AG04449 (cell line): ENCODE results near the gene GXYLT1.

Experiments
- CTCF ChIA-PET: fragments of 350-600 bp; formaldehyde crosslinking; extraction: SDS; loops from one replicate; lab custom pipeline; 2021; ENCODE audit warnings: antibody characterized with exemption; lab: Yijun Ruan, JAX
- POLR2A ChIA-PET: fragments of 400-600, 350-600 bp; formaldehyde crosslinking; extraction: SDS; loops from one replicate; lab custom pipeline; 2020; ENCODE audit warnings: antibody characterized with exemption, inconsistent platforms; lab: Yijun Ruan, JAX
- DNase-seq: peaks from one replicate; pipeline ENCODE4 v3.0.0-alpha.2; 2010; ENCODE audit warnings: low read depth, low spot score
- H3K4me3 ChIP-seq: 2 replicates; pipeline ENCODE4 v1.5.1; 2011; ENCODE audit warnings: low read depth, mild to moderate bottlenecking, control low read depth, low read length
- CTCF ChIP-seq: IDR thresholded peaks from one replicate; pipeline ENCODE4 v1.5.1; 2011; ENCODE audit warnings: mild to moderate bottlenecking, moderate library complexity, low read length, control low read depth, inconsistent platforms; ENCODE audit not compliant: insufficient read depth; ENCODE audit errors: missing control alignments

Gene GXYLT1

GRCh38 chr12:42172441-42173210 is 28.0 kb upstream of the GXYLT1 start:
- CTCF ChIA-PET = no interaction called here
- POLR2A ChIA-PET = no interaction called here

GRCh38 chr12:42167711-42168110 is 23.0 kb upstream of the GXYLT1 start:
- CTCF ChIA-PET = no interaction called here
- no peak for TF ChIP-seq CTCF
- no peak for DNase-seq
- POLR2A ChIA-PET = no interaction called here
- no peak overlapping the region for H3K4me3 ChIP-seq

More at GRCh38 chr12:42172441-42173210, 28.0 kb upstream of the GXYLT1 start:
- no peak for TF ChIP-seq CTCF
- no peak overlapping the region for H3K4me3 ChIP-seq
- no peak for DNase-seq

GRCh38 chr12:42166501-42166900 is 21.8 kb upstream of the GXYLT1 start:
- ChIA-PET POLR2A (no interaction called here), CTCF (interaction anchor here (1.0 kb wide), 1 partner anchor 891 kb away, joined by 3 read pairs; no protein-coding TSS in a partner anchor)
- TF ChIP-seq CTCF = no peak
- H3K4me3 ChIP-seq = no peak overlapping the region
- DNase-seq = no peak

- no peak for TF ChIP-seq CTCF
- no peak for DNase-seq
- ChIA-PET CTCF (no interaction called here), POLR2A (no interaction called here)
- no peak overlapping the region for H3K4me3 ChIP-seq
Observed at GRCh38 chr12:42163913-42164312, 19.2 kb upstream of the GXYLT1 start.

GRCh38 chr12:42162965-42163364 is 18.3 kb upstream of the GXYLT1 start:
- no peak for DNase-seq
- H3K4me3 ChIP-seq = no peak overlapping the region
- CTCF ChIA-PET = interaction anchor here (0.7 kb wide), 1 partner anchor 209 kb away, joined by 3 read pairs; no protein-coding TSS in a partner anchor
- POLR2A ChIA-PET = no interaction called here
- TF ChIP-seq CTCF = no peak

- H3K4me3 ChIP-seq = no peak overlapping the region
- ChIA-PET CTCF (no interaction called here), POLR2A (no interaction called here)
- no peak for TF ChIP-seq CTCF
- no peak for DNase-seq
Observed at GRCh38 chr12:42162193-42162592, 17.5 kb upstream of the GXYLT1 start.
